ENCODE results near the gene B3GNT2. TPM values are rescaled to one million over a fixed set of nuclear protein-coding genes. Genes with fewer than 3 reads are reported as not detected.

The B3GNT2 gene
- total RNA-seq, 6 experiments from 2014 or later: 9.1 to 11.0 (median 9.9) TPM

- Histone ChIP-seq H3K4me3 (no peak overlapping the region), H3K4me1 (no peaks in the 10 kb centered on the region), H3K27me3 (no peaks in the 10 kb centered on the region), H3K36me3 (no peaks in the 10 kb centered on the region), H3K9me3 (no peaks in the 10 kb centered on the region), H3K27ac (no peak overlapping the region)
- ATAC-seq (no peak), DNase-seq (no peak)
- TF ChIP-seq POLR2A (IDR thresholded peaks at IDR 0.05) (no peak), CTCF (IDR thresholded peaks at IDR 0.05) (no peak)
- intact Hi-C loops (cut with DNase I): no loop called here
- WGBS (ENCODE audit: insufficient coverage, low coverage, low lambda C conversion rate, missing lambda C conversion rate): 100% methylated on average over 1 of the region's 10 CpGs
Observed at GRCh38 chr2:62238236-62238635, 42.3 kb downstream of the B3GNT2 start.

- no peaks in the 10 kb centered on the region for H3K27me3 ChIP-seq
- H3K27ac ChIP-seq: no peak overlapping the region
- DNase-seq (no peak), ATAC-seq (no peak)
- 94% methylated on average over 8 of the region's 9 CpGs for WGBS (ENCODE audit: insufficient coverage, low coverage, low lambda C conversion rate, missing lambda C conversion rate)
- no peak overlapping the region for H3K4me3 ChIP-seq
- TF ChIP-seq POLR2A (IDR thresholded peaks at IDR 0.05) (no peak), CTCF (IDR thresholded peaks at IDR 0.05) (no peak)
- no peaks in the 10 kb centered on the region for H3K4me1 ChIP-seq
- intact Hi-C loops (cut with DNase I): no loop called here
- H3K36me3 ChIP-seq: no peaks in the 10 kb centered on the region
- no peaks in the 10 kb centered on the region for H3K9me3 ChIP-seq
Observed at GRCh38 chr2:62240546-62240945, 44.6 kb downstream of the B3GNT2 start.

GRCh38 chr2:62243983-62244382 is 48.1 kb downstream of the B3GNT2 start:
- Histone ChIP-seq H3K4me1 (no peaks in the 10 kb centered on the region), H3K27me3 (no peaks in the 10 kb centered on the region), H3K27ac (no peak overlapping the region), H3K36me3 (no peaks in the 10 kb centered on the region), H3K4me3 (no peak overlapping the region), H3K9me3 (no peaks in the 10 kb centered on the region)
- no peak for DNase-seq
- ATAC-seq: no peak
- TF ChIP-seq CTCF (IDR thresholded peaks at IDR 0.05) (no peak), POLR2A (IDR thresholded peaks at IDR 0.05) (no peak)
- 89% methylated on average over 2 of the region's 6 CpGs for WGBS (ENCODE audit: insufficient coverage, low coverage, low lambda C conversion rate, missing lambda C conversion rate)
- intact Hi-C loops (cut with DNase I): no loop called here

GRCh38 chr2:62248226-62248625 is 52.3 kb downstream of the B3GNT2 start:
- no peaks in the 10 kb centered on the region for H3K27me3 ChIP-seq
- ATAC-seq (no peak), DNase-seq (no peak)
- WGBS (ENCODE audit: insufficient coverage, low coverage, low lambda C conversion rate, missing lambda C conversion rate): 90% methylated on average over 3 of the region's 3 CpGs
- TF ChIP-seq POLR2A (IDR thresholded peaks at IDR 0.05) (no peak), CTCF (IDR thresholded peaks at IDR 0.05) (no peak)
- H3K36me3 ChIP-seq: no peaks in the 10 kb centered on the region
- H3K4me3 ChIP-seq: no peak overlapping the region
- H3K4me1 ChIP-seq: no peaks in the 10 kb centered on the region
- intact Hi-C loops (cut with DNase I): no loop called here
- no peak overlapping the region for H3K27ac ChIP-seq
- H3K9me3 ChIP-seq: no peaks in the 10 kb centered on the region

- Histone ChIP-seq H3K27me3 (no peaks in the 10 kb centered on the region), H3K4me3 (no peak overlapping the region), H3K36me3 (no peaks in the 10 kb centered on the region), H3K9me3 (no peaks in the 10 kb centered on the region), H3K4me1 (peaks cover 0 to 5% (median 0%) of the 10 kb centered on the region in 4 donors), H3K27ac (no peak overlapping the region)
- WGBS (ENCODE audit: insufficient coverage, low coverage, low lambda C conversion rate, missing lambda C conversion rate): 92% methylated on average over 4 of the region's 4 CpGs
- intact Hi-C loops (cut with DNase I): no loop called here
- ATAC-seq (no peak), DNase-seq (no peak)
- TF ChIP-seq POLR2A (IDR thresholded peaks at IDR 0.05): no peak
- no peak for TF ChIP-seq CTCF (IDR thresholded peaks at IDR 0.05)
Observed at GRCh38 chr2:62250239-62250638, 54.3 kb downstream of the B3GNT2 start.
